CD4-positive, alpha-beta memory T cell (primary cell): ENCODE measurements around the gene RNF169. TPM values are rescaled to one million over a fixed set of nuclear protein-coding genes. Genes with fewer than 3 reads are reported as not detected.

Experiments used
- CTCF ChIA-PET: fragments of 350-600 bp; sonication (Branson Sonifier 250); formaldehyde crosslinking; loops from one replicate; lab custom pipeline; 2021; ENCODE audit warnings: inconsistent platforms; ENCODE audit not compliant: partially characterized antibody; lab: Charles Lee
- POLR2A ChIA-PET: fragments of 350-600 bp; sonication (Branson Sonifier 250); formaldehyde crosslinking; loops from one replicate; lab custom pipeline; 2021; ENCODE audit not compliant: partially characterized antibody; lab: Charles Lee
- DNase-seq, 5 donors: peaks; one replicate each; pipeline versions ENCODE4 v3.0.0 to v3.0.0-alpha.2; 2020 to 2022; ENCODE audit warnings: mixed read lengths in 1 of 5
- H3K27ac ChIP-seq: one replicate; pipeline ENCODE4 v1.7.0; 2013; ENCODE audit warnings: low read depth, low read length
- H3K27me3 ChIP-seq: 2 replicates; pipeline ENCODE4 v1.7.0; 2013; ENCODE audit warnings: mild to moderate bottlenecking, low read length, moderate library complexity; ENCODE audit not compliant: insufficient read depth
- H3K36me3 ChIP-seq: 2 replicates; pipeline ENCODE4 v1.7.0; 2013; ENCODE audit warnings: mild to moderate bottlenecking, low read length, moderate library complexity; ENCODE audit not compliant: insufficient read depth
- H3K4me1 ChIP-seq: 2 replicates; pipeline ENCODE4 v1.7.0; 2013; ENCODE audit warnings: mild to moderate bottlenecking, low read length, moderate library complexity; ENCODE audit not compliant: insufficient read depth
- H3K4me3 ChIP-seq, 2 donors: one replicate each; pipeline ENCODE4 v1.7.0; 2013; ENCODE audit warnings: low read length in 2 of 2, mild to moderate bottlenecking in 1 of 2
- H3K9me3 ChIP-seq, 2 donors: one replicate each; pipeline ENCODE4 v1.7.0; 2013; ENCODE audit warnings: low read length in 2 of 2, control low read depth in 1 of 2; ENCODE audit not compliant: control insufficient read depth in 1 of 2
- H3K27ac Mint-ChIP-seq, 7 donors: one replicate each; pipeline ENCODE4 v1.8.0; 2020 to 2021; ENCODE audit warnings: mixed read lengths in 7 of 7, mild to moderate bottlenecking in 6 of 7, inconsistent platforms in 3 of 7, moderate library complexity in 3 of 7
- H3K27me3 Mint-ChIP-seq, 2 donors: one replicate each; pipeline ENCODE4 v1.8.0; 2020 to 2021; ENCODE audit warnings: mixed read lengths in 2 of 2
- H3K36me3 Mint-ChIP-seq, 2 donors: one replicate each; pipeline ENCODE4 v1.8.0; 2020 to 2021; ENCODE audit warnings: mixed read lengths in 2 of 2, inconsistent platforms in 1 of 2, mild to moderate bottlenecking in 1 of 2
- H3K4me1 Mint-ChIP-seq, 4 donors: one replicate each; pipeline ENCODE4 v1.8.0; 2020 to 2021; ENCODE audit warnings: mixed read lengths in 4 of 4, mild to moderate bottlenecking in 1 of 4
- H3K4me3 Mint-ChIP-seq, 8 donors: one replicate each; pipeline ENCODE4 v1.8.0; 2020 to 2021; ENCODE audit warnings: mixed read lengths in 8 of 8, mild to moderate bottlenecking in 7 of 8, moderate library complexity in 6 of 8, inconsistent platforms in 3 of 8
- H3K9me3 Mint-ChIP-seq, 8 donors: one replicate each; pipeline ENCODE4 v1.8.0; 2020 to 2021; ENCODE audit warnings: mixed read lengths in 8 of 8, mild to moderate bottlenecking in 5 of 8, inconsistent platforms in 3 of 8, moderate library complexity in 1 of 8
- intact Hi-C: fragments of 100-400 bp; cut with micrococcal nuclease; formaldehyde crosslinking; loops from one replicate; pipeline ENCODE4 v1.15.1; 2023
- polyA plus RNA-seq, 2 donors: library from polyadenylated mRNA; unstranded; fragments of 300-500 nt; fragmentation: Illumina TruSeq; gene quantifications; one replicate each; pipeline ENCODE4 v1.2.3, GENCODE V29; 2021
- total RNA-seq, 2 experiments: library from RNA; stranded (reverse); gene quantifications; one replicate each; pipeline ENCODE4 v1.2.3, GENCODE V29; 2021

RNF169 gene, protein sequence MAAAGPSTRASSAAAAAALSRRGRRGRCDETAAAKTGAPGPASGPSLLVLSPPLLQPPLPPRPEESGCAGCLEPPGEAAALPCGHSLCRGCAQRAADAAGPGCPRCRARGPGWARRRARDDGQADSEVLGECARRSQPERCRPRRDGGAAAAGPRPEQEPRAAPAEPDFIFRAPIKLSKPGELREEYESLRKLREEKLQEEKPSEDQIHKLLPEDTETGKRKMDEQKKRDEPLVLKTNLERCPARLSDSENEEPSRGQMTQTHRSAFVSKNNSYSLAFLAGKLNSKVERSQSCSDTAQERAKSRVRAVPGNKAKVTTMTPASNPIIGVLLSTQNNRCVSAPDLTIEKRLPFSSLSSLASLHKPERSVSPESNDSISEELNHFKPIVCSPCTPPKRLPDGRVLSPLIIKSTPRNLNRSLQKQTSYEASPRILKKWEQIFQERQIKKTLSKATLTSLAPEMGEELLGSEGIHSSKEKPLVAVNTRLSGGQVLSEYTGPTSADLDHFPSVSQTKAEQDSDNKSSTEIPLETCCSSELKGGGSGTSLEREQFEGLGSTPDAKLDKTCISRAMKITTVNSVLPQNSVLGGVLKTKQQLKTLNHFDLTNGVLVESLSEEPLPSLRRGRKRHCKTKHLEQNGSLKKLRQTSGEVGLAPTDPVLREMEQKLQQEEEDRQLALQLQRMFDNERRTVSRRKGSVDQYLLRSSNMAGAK
- total RNA-seq = 10 to 100 TPM; 24.6 to 25.0 TPM
- 1 to 10 TPM in 1 of 2 donors, under 1 TPM in 1; 0.13 to 1.8 TPM for polyA plus RNA-seq

DNA sequence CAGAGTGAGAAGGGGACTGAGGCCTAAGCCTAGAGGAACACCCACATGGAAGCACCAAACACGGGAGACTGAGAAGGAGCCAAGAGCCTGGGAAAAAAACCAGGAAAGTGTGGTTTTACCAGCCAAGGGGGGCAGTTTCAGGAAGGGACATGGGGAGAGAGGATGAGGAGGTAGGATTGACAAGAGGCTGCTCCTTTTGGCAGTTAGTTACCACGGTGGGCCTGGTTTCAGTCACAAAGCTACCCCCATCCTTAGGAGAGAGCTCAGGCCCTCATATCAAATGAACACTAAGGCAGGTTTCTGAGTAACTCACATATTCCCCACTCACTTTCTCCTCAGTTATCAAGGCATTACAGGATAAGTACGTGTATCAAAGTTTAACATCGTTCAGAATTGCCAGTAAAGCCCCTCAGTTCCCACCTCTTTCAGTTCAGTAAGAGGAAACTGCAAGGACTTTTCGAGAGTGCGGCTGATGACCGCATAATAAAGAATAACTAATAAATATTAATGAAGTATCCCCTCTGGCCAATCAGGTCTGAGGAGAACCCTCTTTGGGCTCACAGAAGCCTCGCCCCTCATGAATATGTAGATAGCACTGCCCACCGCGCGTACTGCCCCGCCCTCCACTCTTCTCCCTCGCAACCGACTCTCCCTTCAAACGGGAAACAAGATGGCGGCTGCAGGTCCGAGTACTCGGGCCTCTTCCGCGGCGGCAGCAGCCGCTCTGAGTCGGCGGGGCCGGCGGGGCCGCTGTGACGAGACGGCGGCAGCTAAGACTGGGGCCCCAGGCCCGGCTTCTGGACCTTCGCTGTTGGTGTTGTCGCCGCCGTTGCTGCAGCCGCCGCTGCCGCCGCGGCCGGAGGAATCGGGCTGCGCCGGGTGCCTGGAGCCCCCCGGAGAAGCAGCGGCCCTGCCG lies at the start of gene RNF169:
Gene RNF169 (plus strand): TSS at position 639 of the 916 bp plus-strand sequence. CDS start 32 bp downstream, at position 671.
- Mint-ChIP-seq H3K27me3 (no peaks in the 10 kb centered on the region), H3K27ac (peak within 1 kb of the TSS; percentile 84 to 98 (median 94)), H3K4me3 (peak within 1 kb of the TSS; percentile 89 to 97 (median 92)), H3K4me1 (peaks cover 29 to 59% (median 38%) of the 10 kb centered on the region in 4 donors), H3K36me3 (peaks cover 0 to 9% of the 10 kb centered on the region in 2 donors), H3K9me3 (no peaks in the 10 kb centered on the region)
- H3K27me3 ChIP-seq = no peaks in the 10 kb centered on the region
- peak within 1 kb of the TSS; percentile 63 to 73 for H3K4me3 ChIP-seq
- no peaks in the 10 kb centered on the region for H3K9me3 ChIP-seq
- H3K36me3 ChIP-seq = no peaks in the 10 kb centered on the region
- peaks cover 38% of the 10 kb centered on the region for H3K4me1 ChIP-seq
- ChIA-PET POLR2A (interaction anchor here (0.6 to 2.2 kb wide), 5 partner anchors 9 to 969 kb away, joined by 3 to 8 read pairs (median 4); partner anchors contain the start of genes SPCS2 and XRRA1), CTCF (interaction anchor here (1.4 to 2.5 kb wide), 2 partner anchors 9 to 23 kb away, joined by 7 to 13 read pairs; no protein-coding TSS in a partner anchor)
- H3K27ac ChIP-seq = peak within 1 kb of the TSS; percentile 72
- intact Hi-C loops = loop anchor here (1.0 kb wide), 4 partner anchors 9 to 350 kb away; partner anchors contain the start of genes LIPT2, PGM2L1, SPCS2 and XRRA1
- peak; percentile 88 to 95 (median 89) for DNase-seq

DNA sequence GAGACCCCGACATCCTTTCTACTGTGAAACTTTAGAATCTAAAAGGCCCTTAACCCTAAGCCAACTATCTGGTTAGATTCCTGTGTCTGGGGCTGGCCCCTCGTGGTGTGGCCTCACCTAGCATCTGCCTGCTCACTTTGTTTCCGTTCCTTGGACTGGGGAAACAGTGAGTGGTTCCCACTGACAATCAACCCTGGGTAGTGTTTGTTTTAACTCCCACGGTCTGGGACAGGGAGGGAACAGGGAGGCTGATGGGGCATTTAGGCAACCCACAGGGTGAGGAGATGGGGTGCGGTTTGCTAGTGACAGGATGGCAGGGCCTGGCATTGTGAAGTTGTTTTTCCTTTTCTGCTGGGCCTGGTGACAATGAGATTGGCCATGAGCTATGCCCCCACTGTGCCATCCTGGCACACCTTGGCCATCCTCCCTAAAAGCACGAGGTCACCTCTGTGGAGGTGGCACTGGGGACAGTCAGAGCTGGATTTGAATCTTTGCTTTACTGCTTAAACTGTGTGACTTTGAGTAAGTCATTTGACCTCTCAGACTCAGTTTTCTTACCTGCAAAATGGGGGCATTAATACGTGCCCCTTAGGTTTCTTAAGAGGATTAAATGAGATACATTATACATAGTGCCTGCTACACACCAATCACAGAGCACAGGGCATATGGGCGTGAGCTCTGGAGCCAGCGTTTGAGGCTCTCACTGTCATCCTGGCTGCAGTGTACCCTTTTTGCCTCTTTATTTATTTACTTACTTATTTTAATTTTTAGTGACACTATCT lies 48.8 kb upstream of the RNF169 start:
- ChIA-PET POLR2A (no interaction called here), CTCF (interaction anchor here (1.4 to 6.4 kb wide), 4 partner anchors 12 to 158 kb away, joined by 4 to 59 read pairs (median 9); no protein-coding TSS in a partner anchor)
- no peak overlapping the region for H3K4me3 ChIP-seq
- Mint-ChIP-seq H3K9me3 (no peaks in the 10 kb centered on the region), H3K36me3 (no peaks in the 10 kb centered on the region), H3K27ac (no peak overlapping the region), H3K4me3 (no peak overlapping the region), H3K27me3 (peaks cover 5 to 7% of the 10 kb centered on the region in 2 donors), H3K4me1 (peaks cover 0 to 5% (median 2%) of the 10 kb centered on the region in 4 donors)
- no peaks in the 10 kb centered on the region for H3K4me1 ChIP-seq
- no peak for DNase-seq
- H3K36me3 ChIP-seq = no peaks in the 10 kb centered on the region
- intact Hi-C loops = no loop called here
- H3K9me3 ChIP-seq = no peaks in the 10 kb centered on the region
- no peak overlapping the region for H3K27ac ChIP-seq
- H3K27me3 ChIP-seq = no peaks in the 10 kb centered on the region

DNA sequence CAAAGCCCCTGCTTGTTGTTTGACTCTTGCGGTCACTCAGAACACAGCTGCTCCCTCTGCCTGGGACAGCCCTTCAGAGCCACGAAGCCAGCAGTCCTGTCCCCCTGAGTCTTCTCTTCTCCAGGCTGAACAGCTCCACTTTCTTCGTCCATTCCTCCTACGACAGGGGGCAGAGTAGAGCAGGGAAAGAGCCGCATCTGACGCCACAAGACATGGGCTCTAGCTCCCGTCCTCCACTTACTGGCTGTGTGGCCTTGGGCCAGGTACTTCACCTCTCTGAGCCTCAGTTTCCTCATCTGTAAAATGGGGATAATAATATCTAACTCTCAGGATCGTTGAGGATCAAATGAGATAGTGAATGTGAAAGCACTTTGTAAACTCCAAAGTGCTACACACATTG lies 47.3 kb upstream of the RNF169 start:
- Histone ChIP-seq H3K4me3 (no peak overlapping the region), H3K27me3 (no peaks in the 10 kb centered on the region), H3K9me3 (no peaks in the 10 kb centered on the region), H3K27ac (no peak overlapping the region), H3K36me3 (no peaks in the 10 kb centered on the region), H3K4me1 (no peaks in the 10 kb centered on the region)
- no peaks in the 10 kb centered on the region for H3K36me3 Mint-ChIP-seq
- H3K27ac Mint-ChIP-seq = peak overlapping the region in 1 of 7 donors; percentile 7
- intact Hi-C loops = no loop called here
- no peaks in the 10 kb centered on the region for H3K9me3 Mint-ChIP-seq
- peaks cover 0 to 5% (median 2%) of the 10 kb centered on the region in 4 donors for H3K4me1 Mint-ChIP-seq
- no peak for DNase-seq
- ChIA-PET POLR2A (no interaction called here), CTCF (interaction anchor here (0.7 to 6.4 kb wide), 11 partner anchors 9 to 509 kb away, joined by 3 to 59 read pairs (median 4); no protein-coding TSS in a partner anchor)
- H3K4me3 Mint-ChIP-seq = peak overlapping the region in 2 of 8 donors; percentile 22 to 62
- H3K27me3 Mint-ChIP-seq = peaks cover 5 to 7% of the 10 kb centered on the region in 2 donors

DNA sequence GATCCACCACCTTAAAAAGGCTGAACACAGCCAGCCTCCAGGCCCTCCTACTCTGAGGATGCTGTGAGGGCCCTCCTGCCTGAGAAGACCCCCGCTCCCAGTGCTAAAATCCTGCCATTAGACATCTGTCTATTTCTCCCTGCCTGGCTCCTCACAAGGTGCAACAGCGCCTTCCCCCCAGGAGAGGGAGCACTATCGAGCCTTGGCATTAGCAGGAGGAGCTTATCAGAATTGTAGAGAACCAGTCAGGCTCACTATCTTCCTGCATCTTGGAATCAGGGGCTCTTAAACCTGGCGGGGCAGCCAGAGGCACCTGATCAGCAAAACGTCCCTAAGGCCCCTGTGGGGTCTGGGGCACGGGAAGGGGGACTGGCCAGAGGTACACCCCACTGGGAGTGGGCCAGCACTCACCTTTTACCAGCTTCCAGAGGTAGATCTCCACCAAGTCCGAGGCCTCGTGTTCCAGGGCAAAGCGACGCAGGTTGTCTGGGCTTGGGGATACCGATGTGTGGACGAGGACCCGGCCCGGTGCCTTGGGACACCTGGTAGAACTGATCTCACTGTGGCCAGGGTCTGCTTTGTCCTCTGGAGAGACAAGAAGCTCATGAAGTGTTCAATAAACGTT lies 46.2 kb upstream of the RNF169 start:
- CTCF ChIA-PET = interaction anchor here (0.7 to 6.4 kb wide), 13 partner anchors 8 to 547 kb away, joined by 3 to 59 read pairs (median 5); partner anchors contain the start of gene CHRDL2

DNA sequence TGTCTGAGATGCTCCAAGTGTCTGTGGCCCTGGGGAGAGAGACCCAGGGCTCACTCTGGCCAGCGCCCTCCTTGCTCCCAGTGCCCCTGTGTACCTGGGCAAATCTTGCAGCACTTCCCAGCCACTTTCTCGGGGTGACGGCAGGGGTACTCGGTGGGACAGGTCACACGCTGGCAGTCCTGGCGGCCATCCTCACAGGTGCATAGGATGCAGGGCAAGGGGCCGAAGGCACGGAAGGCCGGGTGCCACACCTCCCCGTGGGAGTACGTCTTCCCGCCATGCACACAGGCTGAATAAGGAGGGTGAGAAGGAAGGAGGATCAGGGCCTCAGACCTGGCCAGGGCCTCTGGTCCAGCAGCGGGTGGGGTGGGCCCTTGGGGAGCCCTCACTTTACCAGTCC lies 45.4 kb upstream of the RNF169 start:
- H3K9me3 Mint-ChIP-seq = no peaks in the 10 kb centered on the region
- Histone ChIP-seq H3K9me3 (no peaks in the 10 kb centered on the region), H3K4me3 (no peak overlapping the region), H3K27ac (no peak overlapping the region), H3K4me1 (no peaks in the 10 kb centered on the region), H3K27me3 (no peaks in the 10 kb centered on the region), H3K36me3 (no peaks in the 10 kb centered on the region)
- DNase-seq = no peak
- H3K27me3 Mint-ChIP-seq = peaks cover 1 to 4% of the 10 kb centered on the region in 2 donors
- H3K27ac Mint-ChIP-seq = no peak overlapping the region
- no peak overlapping the region for H3K4me3 Mint-ChIP-seq
- no peaks in the 10 kb centered on the region for H3K36me3 Mint-ChIP-seq
- POLR2A ChIA-PET = no interaction called here
- CTCF ChIA-PET = interaction anchor here (0.8 to 6.4 kb wide), 7 partner anchors 7 to 546 kb away, joined by 3 to 59 read pairs (median 6); no protein-coding TSS in a partner anchor
- peaks cover 0 to 2% (median 0%) of the 10 kb centered on the region in 4 donors for H3K4me1 Mint-ChIP-seq
- intact Hi-C loops = no loop called here

More for the DNA sequence above, 46.2 kb upstream of the RNF169 start:
- Histone ChIP-seq H3K9me3 (no peaks in the 10 kb centered on the region), H3K27ac (no peak overlapping the region), H3K27me3 (no peaks in the 10 kb centered on the region), H3K4me1 (no peaks in the 10 kb centered on the region), H3K36me3 (no peaks in the 10 kb centered on the region), H3K4me3 (no peak overlapping the region)
- intact Hi-C loops = no loop called here
- Mint-ChIP-seq H3K9me3 (no peaks in the 10 kb centered on the region), H3K27me3 (peaks cover 2 to 4% of the 10 kb centered on the region in 2 donors), H3K36me3 (no peaks in the 10 kb centered on the region), H3K27ac (peak overlapping the region in 2 of 7 donors; percentile 9 to 24), H3K4me3 (no peak overlapping the region), H3K4me1 (peaks cover 0 to 3% (median under 1%) of the 10 kb centered on the region in 4 donors)
- POLR2A ChIA-PET = no interaction called here
- DNase-seq = peak; percentile 35 to 66 (median 46)
